MG63 (cell line): Measurements from ENCODE around the gene TTLL10. TPM values are rescaled to one million over a fixed set of nuclear protein-coding genes. Genes with fewer than 3 reads are reported as not detected.
"Not testable (repeated sequence)": the region's sequence is repeated elsewhere in the genome, so short reads cannot be mapped to it uniquely, and the experiment has no call there.

Experiments
- DNase-seq: peaks from one replicate; pipeline ENCODE4 v3.0.0-alpha.2; 2020
- H3K27me3 ChIP-seq: fragments of 250-450 bp; sonication (Bioruptor Pico); 2 replicates; pipeline ENCODE4 v1.5.1; 2020; ENCODE audit warnings: mild to moderate bottlenecking, moderate library complexity
- H3K36me3 ChIP-seq: fragments of 250-450 bp; sonication (Bioruptor Pico); 2 replicates; pipeline ENCODE4 v1.5.1; 2020; ENCODE audit warnings: mild to moderate bottlenecking, moderate library complexity
- H3K4me3 ChIP-seq: fragments of 250-450 bp; sonication (Bioruptor Pico); 2 replicates; pipeline ENCODE4 v1.5.1; 2020; ENCODE audit warnings: mild to moderate bottlenecking, moderate library complexity
- H3K9me3 ChIP-seq: fragments of 250-450 bp; sonication (Bioruptor Pico); 2 replicates; pipeline ENCODE4 v1.5.1; 2020; ENCODE audit warnings: mild to moderate bottlenecking, moderate library complexity
- total RNA-seq: library from RNA; depleted of rRNA; stranded (reverse); fragments of >200 nt; shearing (Covaris generic); gene quantifications from 2 replicates; pipeline ENCODE4 v1.2.3, GENCODE V29; 2014; ENCODE audit warnings: low replicate concordance

TTLL10 gene
- total RNA-seq, 1 experiment from 2014 or later: not detected

DNA sequence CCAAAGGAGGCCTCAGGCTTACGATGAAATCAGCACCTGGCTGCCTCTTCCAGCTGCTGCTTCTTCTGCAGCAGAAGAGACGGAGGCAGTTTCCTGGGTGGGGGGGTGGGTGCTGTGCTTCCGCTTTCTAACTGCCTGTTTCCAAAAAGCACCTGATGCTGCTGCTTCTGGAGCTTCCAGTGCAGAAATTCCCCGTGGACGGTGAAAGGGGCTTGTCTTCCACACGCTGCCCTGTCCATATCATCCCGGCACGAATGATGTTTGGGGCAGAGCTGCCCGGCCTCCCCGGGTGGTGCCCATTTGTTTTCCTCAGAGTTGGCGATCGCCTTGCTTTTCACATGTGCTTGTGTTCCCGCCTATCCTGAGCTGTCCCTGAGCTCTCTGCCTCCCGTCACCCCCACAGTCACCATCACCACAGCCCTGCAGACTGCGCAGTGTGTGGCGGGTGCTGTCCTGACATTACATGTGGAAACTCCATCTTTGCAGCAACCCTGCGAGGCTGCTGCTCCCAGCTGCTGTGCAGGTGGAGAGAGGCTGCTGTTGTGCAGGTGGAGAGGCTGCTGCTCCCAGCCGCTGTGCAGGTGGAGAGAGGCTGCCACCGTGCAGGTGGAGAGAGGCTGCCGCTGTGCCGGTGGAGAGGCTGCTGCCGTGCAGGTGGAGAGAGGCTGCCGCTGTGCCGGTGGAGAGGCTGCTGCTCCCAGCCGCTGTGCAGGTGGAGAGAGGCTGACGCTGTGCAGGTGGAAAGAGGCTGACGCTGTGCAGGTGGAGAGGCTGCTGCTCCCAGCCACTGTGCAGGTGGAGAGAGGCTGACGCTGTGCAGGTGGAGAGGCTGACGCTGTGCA, 1.8 kb downstream of the TTLL10 start:
- Histone ChIP-seq H3K36me3 (no peaks in the 10 kb centered on the region), H3K9me3 (no peaks in the 10 kb centered on the region), H3K4me3 (no peak overlapping the region), H3K27me3 (peaks cover 28% of the 10 kb centered on the region)
- DNase-seq: no peak

DNA sequence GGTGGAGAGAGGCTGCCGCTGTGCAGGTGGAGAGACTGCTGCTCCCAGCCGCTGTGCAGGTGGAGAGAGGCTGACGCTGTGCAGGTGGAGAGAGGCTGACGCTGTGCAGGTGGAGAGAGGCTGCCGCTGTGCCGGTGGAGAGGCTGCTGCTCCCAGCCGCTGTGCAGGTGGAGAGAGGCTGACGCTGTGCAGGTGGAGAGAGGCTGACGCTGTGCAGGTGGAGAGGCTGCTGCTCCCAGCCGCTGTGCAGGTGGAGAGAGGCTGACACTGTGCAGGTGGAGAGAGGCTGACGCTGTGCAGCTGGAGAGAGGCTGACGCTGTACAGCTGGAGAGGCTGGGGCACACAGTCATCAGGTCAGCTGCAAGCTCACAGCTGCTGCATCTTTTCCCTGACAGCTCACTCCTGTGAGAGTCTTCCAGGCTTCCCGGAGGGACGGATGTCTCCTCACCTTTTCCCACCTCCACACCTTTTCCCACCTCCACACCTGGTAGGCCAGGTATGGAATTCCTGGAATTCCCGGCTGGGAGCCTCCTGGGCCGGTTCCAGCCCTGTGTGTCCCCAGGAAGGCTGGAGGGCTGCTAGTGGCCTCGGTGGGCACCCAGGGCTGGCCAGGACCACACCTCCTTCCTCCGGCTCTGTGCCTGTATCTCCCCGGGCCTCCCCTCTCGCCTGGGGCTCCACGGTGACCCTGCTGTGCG, 2.5 kb downstream of the TTLL10 start:
- not testable (repeated sequence) for H3K9me3 ChIP-seq, H3K36me3 ChIP-seq, H3K4me3 ChIP-seq, DNase-seq
- H3K27me3 ChIP-seq: peaks cover 28% of the 10 kb centered on the region

GRCh38 chr1:1176931-1177330, 3.3 kb downstream of the TTLL10 start:
- no peak for DNase-seq
- H3K36me3 ChIP-seq: no peaks in the 10 kb centered on the region
- no peaks in the 10 kb centered on the region for H3K9me3 ChIP-seq
- peaks cover 28% of the 10 kb centered on the region for H3K27me3 ChIP-seq
- H3K4me3 ChIP-seq: no peak overlapping the region

DNA sequence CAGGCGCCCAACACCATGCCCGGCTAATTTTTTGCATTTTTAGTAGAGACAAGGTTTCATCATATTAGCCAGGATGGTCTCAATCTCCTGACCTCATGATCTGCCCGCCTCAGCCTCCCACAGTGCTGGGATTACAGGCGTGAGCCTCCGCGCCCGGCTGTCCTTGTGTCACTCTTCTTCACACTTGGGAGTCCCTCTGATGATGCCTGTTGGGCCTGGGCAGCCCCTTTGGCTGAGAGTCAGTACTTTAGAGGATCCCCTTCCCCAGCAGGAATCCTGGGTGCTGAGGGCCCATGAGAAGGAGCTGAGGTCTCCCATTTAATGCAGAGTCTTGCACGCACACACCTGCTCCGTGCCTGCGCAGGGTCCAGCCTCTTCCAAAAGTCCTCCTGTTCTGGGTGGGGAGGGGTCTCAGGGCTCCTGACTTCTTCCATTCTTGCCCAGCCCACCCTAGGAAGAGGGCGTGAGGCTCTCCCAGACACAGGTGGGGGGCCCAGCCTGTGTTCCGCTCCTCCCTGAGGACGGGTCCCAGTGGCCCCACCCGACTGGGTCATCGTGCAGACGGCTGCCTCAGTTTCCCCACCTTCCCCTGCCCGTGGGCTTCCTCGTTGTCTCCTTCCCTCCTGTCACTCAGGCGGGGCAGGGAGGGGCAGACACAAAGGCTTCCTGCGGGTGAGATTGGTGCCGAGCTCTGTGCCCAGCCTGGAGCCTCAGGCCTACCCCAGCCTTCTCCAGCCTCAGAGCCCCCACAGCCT, 3.9 kb downstream of the TTLL10 start:
- no peaks in the 10 kb centered on the region for H3K36me3 ChIP-seq
- DNase-seq: no peak
- H3K9me3 ChIP-seq: no peaks in the 10 kb centered on the region
- H3K4me3 ChIP-seq: no peak overlapping the region
- H3K27me3 ChIP-seq: peaks cover 28% of the 10 kb centered on the region

- Histone ChIP-seq H3K9me3 (no peaks in the 10 kb centered on the region), H3K36me3 (no peaks in the 10 kb centered on the region), H3K4me3 (no peak overlapping the region), H3K27me3 (peaks cover 22% of the 10 kb centered on the region)
- no peak for DNase-seq
Observed at GRCh38 chr1:1178794-1179331, 5.2 kb downstream of the TTLL10 start.

GRCh38 chr1:1179346-1179982, 5.8 kb downstream of the TTLL10 start:
- DNase-seq: no peak

DNA sequence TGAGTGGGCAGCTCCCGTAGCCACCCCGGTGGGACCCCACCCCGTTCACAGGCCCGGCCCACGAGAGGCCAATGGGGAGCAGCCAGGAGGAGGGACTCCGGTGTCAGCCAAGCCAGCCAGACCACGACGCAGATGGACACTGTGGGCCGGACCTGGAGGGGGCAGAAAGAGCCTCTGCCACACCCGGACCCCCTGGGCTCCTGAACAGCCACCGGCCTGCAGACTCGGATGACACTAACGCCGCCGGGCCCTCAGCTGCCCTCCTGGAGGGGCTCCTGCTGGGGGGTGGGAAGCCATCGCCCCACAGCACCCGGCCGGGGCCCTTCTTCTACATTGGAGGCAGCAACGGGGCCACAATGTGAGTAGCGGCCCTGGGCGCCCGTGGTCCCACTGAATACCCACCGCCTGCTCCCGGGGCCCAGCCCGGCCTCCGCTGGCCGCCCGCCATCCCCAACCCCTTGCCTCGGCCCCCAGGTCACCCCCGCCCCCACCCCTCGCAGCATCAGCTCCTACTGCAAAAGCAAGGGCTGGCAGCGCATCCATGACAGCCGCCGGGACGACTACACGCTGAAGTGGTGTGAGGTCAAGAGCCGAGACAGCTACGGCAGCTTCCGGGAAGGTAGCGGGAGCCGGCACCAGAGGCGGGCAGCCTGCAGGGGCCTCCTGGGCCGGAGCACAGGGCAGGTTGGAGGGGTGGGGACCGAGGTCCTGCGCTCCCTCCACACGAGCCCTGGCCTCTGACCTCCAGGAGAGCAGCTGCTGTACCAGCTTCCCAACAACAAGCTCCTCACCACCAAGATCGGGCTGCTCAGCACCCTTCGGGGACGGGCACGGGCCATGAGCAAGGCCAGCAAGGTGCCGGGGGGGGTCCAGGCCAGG, 6.5 kb downstream of the TTLL10 start:
- Histone ChIP-seq H3K27me3 (peaks cover 14% of the 10 kb centered on the region), H3K36me3 (no peaks in the 10 kb centered on the region), H3K4me3 (no peak overlapping the region), H3K9me3 (no peaks in the 10 kb centered on the region)
- no peak for DNase-seq

More at GRCh38 chr1:1179346-1179982, 5.8 kb downstream of the TTLL10 start:
- no peaks in the 10 kb centered on the region for H3K9me3 ChIP-seq
- peaks cover 18% of the 10 kb centered on the region for H3K27me3 ChIP-seq
- no peak overlapping the region for H3K4me3 ChIP-seq
- no peaks in the 10 kb centered on the region for H3K36me3 ChIP-seq

DNA sequence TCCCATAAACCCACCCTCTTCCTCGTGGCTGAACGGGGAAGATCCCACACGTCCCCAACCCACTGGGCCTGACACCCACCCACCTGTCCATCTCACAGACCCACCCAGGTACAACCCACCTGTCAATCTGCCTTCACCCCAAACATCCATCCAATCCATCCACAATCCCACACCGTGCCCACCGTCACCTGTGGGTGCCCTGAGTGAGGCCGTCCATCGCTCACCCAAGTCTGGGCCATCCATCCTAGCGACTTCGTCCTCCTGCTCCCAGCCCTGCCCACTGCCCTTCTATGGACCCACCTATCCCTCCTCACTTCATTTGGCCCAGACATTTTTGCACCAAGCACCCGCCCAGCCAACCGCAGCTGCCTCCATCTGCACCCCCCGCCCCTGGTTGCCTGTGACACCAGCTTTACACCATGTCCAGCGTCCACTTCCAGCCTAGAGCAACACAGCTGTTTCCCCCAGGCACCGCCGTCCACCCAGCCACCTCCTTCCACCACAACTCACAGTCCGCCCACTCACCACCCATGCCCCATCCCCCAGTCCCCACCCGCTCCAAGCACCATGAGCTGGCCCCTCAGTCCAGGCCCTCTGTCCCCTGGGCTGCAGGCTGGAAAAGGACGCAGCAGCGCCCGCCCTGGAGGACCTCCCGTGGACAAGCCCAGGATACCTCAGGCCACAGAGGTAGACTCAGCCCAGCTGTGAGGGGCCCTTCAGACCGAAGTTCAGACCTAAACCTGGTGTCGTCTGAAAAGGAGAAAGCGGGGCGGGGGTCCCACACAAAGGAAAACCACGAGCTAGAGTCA, 7.7 kb downstream of the TTLL10 start:
- H3K36me3 ChIP-seq: no peaks in the 10 kb centered on the region

DNA sequence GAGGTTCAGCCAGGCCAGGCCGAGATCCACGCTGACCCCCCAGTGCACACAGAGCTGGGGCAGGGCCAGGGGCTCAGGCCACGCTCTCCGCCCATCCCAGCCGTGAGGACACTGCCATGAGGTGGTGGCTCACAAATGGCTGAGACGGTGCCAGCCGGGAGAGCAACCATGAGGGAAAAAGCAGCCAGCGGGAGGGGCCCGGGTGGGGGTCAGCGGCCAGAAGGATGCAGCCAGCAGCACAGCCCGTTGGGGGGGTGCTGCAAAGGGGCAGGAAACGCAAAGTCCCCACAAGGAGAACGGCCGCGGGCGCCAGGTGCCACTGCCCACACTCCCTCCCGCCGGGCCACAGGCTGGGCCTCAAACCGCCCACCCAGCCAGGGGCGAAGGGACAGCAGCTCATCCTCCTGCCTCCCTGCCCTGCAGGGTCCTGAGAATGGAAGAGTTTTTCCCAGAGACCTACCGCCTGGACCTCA, 8.3 kb downstream of the TTLL10 start:
- peaks cover 7% of the 10 kb centered on the region for H3K27me3 ChIP-seq
- no peaks in the 10 kb centered on the region for H3K36me3 ChIP-seq
- H3K9me3 ChIP-seq: no peaks in the 10 kb centered on the region
- H3K4me3 ChIP-seq: no peak overlapping the region
- DNase-seq: no peak

More for the DNA sequence above, 7.7 kb downstream of the TTLL10 start:
- no peak for DNase-seq
- Histone ChIP-seq H3K27me3 (peaks cover 13% of the 10 kb centered on the region), H3K4me3 (no peak overlapping the region), H3K9me3 (no peaks in the 10 kb centered on the region)

DNA sequence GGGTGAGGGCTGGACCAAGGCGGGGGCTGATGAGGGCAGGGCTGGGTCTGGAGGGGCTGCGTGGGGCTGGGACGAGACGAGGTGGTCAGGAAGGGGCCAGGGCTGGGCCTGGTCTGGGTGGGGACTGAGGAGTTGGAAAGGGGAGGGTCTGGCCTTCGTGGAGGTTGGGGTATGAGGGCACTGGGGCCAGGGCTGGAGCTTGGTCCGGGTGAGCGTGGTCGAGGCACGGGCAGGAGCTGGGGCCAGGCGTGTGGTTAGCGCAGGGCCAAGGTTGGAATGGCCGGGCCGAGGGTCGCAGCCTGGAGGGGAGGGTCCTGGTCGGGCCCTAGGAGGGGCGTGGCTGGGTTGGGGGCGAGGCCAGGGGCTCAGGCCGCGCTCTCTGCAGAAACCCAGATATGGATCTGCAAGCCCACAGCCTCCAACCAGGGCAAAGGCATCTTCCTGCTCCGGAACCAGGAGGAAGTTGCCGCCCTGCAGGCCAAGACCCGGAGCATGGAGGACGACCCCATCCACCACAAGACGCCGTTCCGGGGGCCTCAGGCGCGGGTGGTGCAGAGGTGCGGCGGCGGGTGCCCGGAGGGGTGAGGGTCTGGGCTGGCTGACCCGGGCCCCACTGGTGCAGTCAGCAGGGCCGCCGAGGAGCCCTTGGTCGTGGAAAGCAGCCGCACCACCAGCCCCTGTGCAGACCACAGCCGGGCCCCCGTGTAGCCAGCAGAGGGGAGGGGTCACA, 9.0 kb downstream of the TTLL10 start:
- DNase-seq: no peak
- peaks cover 3% of the 10 kb centered on the region; the same call in 1 of the 2 replicates for H3K27me3 ChIP-seq
- H3K4me3 ChIP-seq: no peak overlapping the region
- H3K36me3 ChIP-seq: no peaks in the 10 kb centered on the region
- H3K9me3 ChIP-seq: no peaks in the 10 kb centered on the region

DNA sequence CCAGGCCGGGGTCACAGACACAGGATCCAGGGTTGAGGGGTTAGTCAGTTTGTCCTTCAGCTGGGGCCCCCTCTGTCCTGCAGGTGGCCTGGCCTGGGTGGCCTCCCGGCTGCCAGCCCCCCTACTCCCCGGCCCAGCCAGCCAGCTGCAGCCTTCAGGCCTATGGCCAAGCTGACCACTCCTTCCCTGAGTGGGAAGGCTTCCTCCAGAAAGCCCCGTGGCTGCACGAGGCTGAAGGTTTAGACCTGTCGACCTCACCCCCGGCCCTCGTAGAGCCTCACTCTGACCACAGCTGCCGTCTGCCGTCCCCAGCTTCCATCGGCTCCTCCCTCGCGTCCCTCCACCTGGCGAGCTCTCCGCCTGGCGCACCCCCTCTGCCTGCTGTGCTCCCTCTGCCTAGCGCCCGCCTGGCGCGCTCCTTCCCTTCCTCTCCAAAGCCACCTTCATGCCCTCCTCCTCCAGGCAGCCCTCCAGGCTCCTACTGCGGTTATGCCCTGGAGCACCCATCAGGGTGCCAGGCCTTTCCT, 9.6 kb downstream of the TTLL10 start:
- Histone ChIP-seq H3K4me3 (no peak overlapping the region), H3K9me3 (no peaks in the 10 kb centered on the region), H3K27me3 (no peaks in the 10 kb centered on the region), H3K36me3 (no peaks in the 10 kb centered on the region)
- DNase-seq: no peak

DNA sequence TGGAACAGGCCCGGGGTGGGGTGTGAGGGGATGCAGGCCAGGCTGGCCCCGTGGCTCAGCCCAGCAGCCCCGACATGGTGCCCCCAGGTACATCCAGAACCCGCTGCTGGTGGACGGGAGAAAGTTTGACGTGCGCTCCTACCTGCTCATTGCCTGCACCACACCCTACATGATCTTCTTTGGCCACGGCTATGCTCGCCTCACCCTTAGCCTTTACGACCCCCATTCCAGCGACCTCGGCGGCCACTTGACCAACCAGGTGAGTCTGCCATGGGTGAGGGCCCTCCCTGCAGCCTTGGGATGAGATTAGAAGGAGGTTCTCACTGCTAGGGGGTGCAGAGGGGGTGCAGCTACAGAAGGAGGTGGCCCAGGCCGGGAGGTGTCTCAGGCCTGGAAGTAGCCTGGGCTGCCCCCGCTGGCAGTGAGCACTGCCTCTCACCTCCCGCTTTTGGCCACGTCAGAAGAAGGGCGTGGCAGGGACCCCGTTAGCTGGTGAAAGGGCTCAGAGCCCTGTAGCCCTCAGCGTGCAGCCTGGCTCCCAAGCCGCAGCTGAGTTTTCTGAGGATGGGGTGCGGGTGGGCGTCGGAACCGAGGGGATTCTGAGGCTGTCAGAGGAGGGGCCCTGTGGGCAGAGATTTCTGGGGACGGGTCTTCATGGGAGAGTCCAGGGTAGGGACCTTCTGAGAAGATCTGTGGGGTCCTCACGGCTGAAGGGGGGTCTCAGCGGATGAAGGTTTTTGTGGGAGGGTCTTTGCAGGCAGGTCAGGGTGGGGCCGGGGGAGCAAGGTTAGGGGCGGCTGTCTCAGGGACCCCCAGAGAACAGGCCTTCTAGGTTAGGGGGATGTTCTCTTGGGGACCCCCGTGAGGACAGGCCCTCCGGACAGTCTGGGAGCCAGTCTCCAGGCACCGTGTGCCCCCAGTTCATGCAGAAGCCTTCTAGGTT, 10.4 kb downstream of the TTLL10 start:
- no peaks in the 10 kb centered on the region for H3K27me3 ChIP-seq
- DNase-seq: no peak
- H3K4me3 ChIP-seq: no peak overlapping the region
- H3K9me3 ChIP-seq: no peaks in the 10 kb centered on the region
- no peaks in the 10 kb centered on the region for H3K36me3 ChIP-seq

GRCh38 chr1:1185101-1185765, 11.6 kb downstream of the TTLL10 start:
- H3K36me3 ChIP-seq: no peaks in the 10 kb centered on the region
- no peaks in the 10 kb centered on the region for H3K27me3 ChIP-seq
- H3K9me3 ChIP-seq: no peaks in the 10 kb centered on the region
- no peak for DNase-seq
- no peak overlapping the region for H3K4me3 ChIP-seq
